HG02938 (cell line): Measurements from ENCODE around the gene KIF12.

Experiments used
- ATAC-seq: cut with Tn5 transposase; IDR thresholded peaks from one replicate; pipeline ENCODE4 v1.9.1; 2021; ENCODE audit warnings: mild to moderate bottlenecking, moderate library complexity; ENCODE audit not compliant: unreplicated experiment

The KIF12 gene

GRCh38 chr9:114123031-114123977 is 24.2 kb upstream of the KIF12 start:
- ATAC-seq, result no peak

DNA sequence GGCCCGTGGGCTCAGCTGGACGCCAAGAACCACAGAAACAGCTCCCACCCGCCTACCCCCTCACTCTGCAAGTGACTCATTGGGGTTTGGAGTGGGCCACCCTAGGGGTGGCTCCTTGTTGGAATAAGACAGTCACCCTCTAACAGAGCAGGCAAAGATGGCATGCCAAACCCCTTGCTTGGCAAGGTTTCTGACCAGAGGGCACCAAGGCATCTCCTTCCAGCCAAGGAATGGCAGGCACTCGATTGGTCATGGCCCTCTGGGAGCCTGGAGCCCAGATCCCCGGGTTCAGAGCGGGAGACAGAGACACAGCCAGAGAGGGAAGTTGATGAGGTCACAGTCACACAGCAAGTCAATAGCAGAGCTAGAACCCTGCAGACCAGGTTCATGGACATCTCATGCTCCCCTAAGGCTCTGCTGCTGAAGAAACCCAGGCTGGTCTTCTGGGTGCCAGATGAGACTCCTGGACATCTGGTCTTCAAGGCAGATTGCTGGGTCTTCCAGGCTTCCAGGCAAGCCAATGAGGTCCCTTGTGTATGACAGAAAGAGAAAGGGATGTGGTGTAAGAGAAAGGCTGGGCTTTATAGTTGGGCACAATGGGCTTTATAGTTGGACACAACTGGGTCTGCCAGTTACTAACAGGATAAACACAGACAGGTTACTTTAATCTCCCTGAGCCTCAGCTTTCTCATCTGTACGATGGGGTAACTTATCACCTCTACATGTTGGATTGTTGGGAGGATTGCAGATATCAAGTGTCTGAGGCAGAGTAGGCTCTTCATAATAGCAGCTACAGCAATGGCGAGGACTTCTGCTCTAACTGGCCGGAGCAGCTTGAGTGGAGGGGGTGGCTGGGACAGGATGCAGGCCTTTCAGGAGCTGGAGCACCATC is 23.3 kb upstream of the KIF12 start:
- ATAC-seq, result no peak

- ATAC-seq, result no peak
Observed at GRCh38 chr9:114121227-114122135, 22.4 kb upstream of the KIF12 start.

DNA sequence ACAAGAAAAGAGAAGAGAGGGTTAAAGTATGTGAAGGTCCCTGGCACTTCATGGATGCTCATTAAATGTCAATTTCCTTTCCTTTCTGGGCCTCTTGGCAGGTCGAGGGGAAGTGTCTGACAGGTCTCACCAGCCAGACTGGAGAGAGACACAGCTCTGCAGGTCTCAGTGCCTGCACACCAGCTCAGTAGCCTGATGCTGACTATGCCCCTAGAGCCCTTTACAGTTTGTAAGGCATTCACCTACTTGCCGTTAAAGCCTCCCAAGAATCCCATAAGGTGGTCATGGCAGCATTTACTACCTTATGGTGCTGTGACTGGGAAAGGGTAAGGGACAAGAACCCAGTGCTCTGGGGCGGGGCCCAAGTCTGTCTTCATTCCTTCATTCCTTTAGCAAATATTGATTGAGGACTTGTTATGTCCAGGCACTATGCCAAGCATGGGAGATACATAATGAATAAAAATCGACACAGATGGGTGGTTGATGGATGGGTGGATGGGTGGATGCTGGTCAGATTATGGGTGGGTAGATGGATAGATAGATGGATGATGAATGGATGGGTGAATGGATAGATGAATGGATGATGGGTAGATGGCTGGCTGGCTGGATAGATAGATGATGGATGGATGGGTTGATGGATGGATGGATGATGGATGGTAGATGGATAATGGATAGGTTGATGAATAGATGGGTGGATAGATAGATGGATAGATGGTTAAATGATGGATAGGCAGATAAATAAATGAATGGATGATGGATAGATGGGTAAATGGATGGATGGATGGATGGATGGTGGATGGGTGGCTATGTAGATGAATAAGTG is 21.3 kb upstream of the KIF12 start:
- no peak for ATAC-seq

DNA sequence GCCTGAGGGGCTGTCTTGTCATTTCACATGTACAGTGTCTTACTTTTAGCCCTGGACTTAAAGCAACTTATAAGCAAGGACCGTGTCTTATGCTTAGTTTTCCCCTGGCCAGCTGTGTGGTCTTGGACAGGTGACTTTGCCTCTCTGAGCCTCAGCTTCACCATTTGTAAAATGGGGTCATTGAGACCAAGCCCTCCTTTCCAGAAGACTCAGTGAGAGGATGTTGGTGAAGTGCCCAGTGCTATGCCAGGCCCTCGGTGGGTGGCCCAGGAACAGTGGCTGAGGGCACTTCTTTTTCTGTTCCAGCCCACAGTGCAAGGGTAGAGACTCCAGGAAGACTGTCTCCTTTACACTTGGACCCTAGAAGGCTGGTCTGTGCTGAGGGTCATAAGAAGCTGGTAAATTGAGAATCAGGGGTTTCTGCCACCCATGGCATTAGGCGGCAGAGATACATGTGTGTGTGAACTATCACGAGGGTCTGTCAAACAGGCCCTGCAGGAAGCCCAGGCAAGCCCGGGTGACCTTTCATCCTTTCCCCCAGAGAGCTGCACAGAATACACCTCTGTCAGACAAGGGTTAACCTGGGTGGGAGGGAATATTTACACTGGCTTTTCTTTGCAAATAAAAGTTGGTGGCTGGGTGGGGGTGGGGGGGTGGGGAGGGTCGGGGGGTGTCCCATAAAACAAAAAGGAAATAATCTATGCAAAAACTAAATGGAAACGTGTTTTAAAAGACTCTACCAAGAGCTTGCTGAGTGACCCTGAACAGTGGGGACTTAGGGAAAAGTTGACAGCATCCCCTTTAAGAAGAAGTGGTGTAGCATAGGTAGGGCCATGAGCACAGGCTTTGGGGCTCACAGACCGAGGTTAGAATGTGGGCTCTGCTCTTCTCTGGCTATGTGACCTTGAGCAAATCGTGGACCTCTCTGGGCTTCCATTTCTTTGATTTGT is 20.4 kb upstream of the KIF12 start:
- no peak for ATAC-seq

DNA sequence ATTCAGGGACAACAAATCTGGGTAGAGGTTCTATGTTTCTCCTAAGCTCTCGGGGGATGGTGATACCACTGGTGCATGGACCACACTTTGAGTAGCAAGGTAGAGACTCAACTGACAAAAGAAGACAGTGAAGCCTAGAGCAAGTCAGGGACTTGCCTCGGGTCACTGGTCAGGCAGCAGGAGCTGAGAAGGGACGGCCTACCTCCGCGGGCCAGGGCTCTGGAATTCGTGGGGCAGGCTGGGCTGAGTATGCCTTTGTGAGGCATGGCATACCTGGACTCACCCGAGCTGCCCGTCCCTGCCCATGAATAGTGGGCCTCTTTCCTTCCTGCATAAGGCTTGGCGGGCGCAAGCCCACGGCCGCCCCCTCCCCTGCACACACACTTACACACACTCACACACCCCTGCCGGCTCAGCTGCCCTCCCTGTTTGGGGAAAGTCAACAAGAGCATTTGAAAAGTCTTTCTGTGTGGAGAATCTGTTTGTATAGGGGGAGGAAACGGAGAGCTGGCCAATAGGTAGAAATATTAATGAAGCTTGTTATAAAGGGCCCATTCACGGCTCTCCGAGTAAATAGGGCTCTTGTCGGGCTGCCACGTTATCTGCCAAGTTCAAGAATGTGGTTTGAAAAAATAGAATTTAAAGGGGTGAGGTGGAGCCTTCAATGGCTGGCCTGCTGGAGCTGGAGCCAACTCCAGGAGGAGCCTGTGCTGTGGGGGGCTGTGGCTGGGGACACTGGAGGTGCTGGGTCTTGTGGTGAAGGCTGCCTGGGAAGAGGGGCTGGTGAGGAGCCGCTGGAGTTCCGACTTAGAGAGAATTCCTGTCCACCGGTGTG is 19.1 kb upstream of the KIF12 start:
- no peak for ATAC-seq

DNA sequence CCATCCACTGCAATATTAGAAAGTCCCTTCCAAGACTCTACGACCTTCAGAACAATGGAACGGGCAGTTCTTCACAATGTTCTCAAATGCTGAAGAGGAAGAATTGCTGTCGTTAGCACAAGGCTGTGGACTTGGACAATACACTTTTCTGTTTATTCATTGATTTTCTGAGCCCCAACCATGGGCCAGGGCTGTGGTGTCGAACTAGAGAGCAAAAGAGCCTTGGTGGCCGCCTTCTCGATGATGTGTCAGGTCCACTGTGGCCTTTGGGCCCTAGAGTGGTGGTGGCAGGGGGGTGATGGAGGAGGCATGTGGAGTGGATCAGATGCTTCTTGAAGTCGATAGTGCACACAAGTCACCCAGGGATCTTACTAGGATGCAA is 18.5 kb upstream of the KIF12 start:
- ATAC-seq, result no peak

GRCh38 chr9:114116126-114116747 is 17.1 kb upstream of the KIF12 start:
- no peak for ATAC-seq

DNA sequence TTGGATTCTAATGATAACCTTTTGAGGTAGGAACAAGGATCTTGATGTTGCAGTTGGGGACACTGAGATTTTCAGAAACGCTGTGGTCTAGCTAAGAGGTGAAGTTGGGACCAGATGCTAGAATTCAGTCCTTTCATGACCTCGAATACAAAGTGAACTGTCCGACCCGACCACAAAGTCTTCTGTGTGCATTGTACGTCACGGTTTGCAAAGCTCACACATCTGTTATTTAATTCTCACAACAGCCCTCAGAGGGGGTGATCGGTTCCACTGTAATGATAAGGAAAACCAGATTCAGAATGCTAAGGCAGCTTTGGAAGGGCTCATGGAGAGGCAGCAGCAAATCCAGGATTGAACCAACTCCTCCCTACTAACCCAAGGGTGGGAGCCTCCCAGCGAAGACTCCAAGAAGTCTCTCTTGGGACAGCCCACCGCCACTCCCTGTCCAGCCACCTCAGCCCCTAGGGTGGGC is 16.6 kb upstream of the KIF12 start:
- no peak for ATAC-seq

GRCh38 chr9:114114364-114114763 is 15.3 kb upstream of the KIF12 start:
- ATAC-seq, result no peak

DNA sequence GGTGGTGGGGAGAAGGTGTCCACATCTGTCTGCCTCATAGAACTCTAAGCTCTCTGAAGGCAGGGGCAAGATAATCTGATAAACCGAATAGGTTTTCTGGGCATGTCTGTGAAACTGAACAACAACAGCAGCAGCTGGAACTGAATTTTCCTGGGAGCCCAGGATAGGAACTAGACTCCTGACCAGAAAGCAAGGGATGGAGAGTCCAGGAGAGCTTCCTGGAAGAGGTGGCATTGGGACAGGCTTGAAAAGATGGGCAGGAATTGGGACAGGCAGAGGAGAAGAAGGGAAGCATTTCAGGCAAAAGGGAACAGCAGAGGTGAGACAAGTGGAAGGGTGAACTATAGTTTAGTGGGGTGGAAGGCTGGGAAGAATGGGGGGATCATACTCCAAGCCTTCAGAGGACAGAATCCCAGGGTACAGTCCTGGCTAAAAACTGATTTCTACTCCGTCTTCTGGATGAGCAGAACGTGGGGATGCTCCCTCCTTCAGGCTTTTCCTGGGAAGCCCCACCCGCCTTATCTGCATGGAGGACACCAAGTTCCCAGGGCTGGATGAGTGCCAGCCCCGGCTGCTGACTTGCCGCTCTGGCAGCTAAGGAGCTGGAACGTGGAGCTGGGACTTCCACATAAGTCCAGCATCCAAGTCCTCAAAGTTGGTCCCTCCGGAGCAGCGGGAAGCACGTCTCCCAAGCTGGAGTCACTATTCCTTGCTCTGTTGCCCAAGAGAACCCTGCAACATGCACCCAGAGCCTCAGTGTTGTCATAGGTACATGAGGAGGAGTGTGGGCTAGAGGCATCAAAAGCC is 13.9 kb upstream of the KIF12 start:
- no peak for ATAC-seq

DNA sequence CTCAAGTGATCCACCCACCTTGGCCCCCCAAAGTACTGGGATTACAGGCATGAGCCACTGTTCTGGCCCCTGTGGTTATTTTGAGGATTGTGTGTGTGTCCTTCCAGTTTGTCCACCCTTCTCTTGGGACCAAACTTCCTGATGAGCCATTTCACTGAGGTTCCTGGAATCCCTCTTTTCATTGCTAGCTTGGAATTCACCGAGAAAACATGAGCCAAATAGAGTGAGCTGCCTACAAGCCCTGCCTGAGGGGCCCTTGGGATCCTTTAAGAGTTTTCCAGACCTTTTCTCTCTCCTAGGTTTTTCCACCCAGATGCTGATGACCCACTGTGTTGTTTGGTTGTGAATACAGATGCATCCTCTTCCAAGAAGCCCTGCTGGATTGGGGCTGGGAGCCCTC is 13.2 kb upstream of the KIF12 start:
- ATAC-seq, result no peak

DNA sequence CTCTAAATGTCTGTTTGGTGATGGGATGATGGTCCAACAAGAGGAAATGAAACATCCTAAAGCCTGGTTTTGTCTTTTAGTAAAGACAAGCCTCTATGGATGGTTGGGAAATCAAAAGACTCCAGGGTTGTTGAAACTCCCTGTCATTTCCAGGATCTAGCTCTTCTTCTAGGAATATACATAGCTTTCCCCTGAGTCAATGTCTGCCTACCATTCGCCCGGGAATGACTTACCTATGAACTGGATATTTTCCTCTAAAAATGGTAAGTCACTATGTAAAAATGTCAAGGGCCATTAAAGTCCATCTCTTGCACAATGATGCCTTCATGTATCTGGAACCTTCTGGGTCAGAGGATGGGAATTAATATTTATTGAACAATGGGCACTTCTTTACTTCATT is 11.1 kb upstream of the KIF12 start:
- no peak for ATAC-seq

DNA sequence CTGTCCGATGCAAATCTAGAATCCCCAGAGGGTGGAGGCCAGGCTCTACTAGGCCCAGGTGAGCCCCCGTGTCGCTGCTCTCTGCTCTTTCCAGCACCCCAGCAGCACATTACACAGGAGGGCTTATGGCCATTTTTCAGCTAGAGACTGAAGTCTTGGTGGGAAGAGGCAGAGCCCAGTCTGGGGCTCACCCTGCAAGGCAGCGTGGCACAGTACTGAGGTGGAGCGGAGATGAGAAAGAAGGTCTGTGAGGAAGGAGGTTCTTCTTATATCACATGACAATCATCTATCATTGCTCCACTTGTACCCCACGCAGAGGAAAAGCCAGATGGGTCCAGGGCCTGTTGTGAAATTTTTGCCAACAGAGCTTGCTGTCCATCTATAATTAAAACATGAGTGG is 10.0 kb upstream of the KIF12 start:
- no peak for ATAC-seq

- no peak for ATAC-seq
Observed at GRCh38 chr9:114108016-114108833, 9.1 kb upstream of the KIF12 start.
